Stimulated activated CD4-positive, alpha-beta T cell treated with anti-CD3 and anti-CD28 coated beads, Interleukin-15, amount 100 ng/mL, for 48 hours (primary cell): ENCODE measurements around the gene ANO2.

Experiments used
- DNase-seq, 2 donors: peaks; one replicate each; pipeline ENCODE4 v3.0.0-alpha.2; 2020; ENCODE audit warnings: low read depth in 2 of 2

The ANO2 gene

GRCh38 chr12:5964913-5965900 lies 20.1 kb upstream of the ANO2 start:
- no peak for DNase-seq

DNA sequence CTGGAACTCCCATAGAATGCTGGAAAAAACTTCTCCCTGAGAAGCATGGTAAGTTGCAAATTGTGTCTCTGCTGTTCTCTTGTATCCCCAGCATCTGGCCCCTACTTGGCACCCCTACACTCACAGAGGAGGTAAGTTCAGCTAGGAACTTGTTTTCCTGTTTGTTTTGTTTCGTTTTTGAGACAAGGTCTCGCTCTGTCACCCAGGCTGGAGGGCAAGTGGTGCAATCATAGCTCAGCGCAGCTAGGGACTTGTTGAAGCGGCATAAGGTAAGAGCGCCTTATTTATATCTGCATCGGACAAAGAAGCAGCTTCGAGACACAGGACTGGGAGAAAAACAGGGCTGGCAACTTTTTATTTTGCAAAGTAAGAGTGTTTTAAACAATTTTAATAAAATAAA lies 18.5 kb upstream of the ANO2 start:
- no peak for DNase-seq

GRCh38 chr12:5960783-5961182 lies 15.7 kb upstream of the ANO2 start:
- no peak for DNase-seq

DNA sequence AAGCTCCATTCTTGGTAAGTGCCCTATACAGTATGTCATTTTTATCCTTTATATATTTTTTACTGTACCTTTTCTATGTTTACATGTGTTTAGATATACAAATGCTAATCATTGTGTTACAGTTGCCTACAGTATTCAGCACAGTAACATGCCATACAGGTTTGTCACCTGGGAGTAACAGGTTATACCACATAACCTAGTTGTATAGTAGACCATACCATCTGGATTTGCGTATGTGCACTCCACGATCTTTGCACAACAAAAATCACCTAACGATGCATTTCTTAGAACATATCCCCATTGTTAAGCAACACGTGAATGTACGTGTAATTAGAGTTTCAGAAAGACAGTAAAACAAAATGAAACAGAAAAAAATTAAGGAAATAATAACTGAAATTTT lies 11.9 kb upstream of the ANO2 start:
- DNase-seq: no peak

GRCh38 chr12:5954661-5955060 lies 9.6 kb upstream of the ANO2 start:
- DNase-seq: no peak

DNA sequence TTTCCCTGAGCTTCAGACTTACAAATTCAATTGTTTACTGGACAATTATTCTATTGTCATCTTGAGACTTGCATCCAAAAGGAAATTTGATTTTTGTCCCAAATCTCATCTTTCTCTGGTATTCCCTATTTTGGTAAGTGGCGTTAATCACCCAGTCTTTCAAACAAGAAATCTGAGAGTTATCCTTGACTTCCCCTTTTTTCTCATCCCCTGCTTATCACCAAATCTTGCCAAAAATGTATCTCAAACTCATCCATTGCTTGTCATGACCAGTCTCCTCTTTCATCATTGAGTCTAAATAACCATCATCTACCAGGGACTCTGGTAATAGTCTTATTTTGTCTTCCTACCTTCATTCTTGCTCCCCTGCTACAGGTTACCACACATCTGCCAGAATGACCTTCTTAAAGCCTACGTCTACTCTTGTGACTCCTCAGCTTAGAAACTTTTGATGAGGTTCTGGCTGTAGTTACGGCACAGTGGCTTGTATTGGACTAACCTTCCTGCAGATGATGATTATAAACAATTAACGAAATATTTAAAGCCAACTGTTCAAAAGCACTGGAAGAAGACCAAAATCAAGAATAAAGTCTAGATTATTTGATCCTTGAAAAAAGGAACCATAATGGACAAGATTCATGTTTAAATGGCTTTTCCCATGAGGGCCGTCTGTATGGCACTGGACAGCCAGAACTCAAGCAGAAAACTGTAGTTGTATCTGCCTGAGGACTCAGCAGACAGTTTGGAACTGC lies 9.0 kb upstream of the ANO2 start:
- DNase-seq: no peak

DNA sequence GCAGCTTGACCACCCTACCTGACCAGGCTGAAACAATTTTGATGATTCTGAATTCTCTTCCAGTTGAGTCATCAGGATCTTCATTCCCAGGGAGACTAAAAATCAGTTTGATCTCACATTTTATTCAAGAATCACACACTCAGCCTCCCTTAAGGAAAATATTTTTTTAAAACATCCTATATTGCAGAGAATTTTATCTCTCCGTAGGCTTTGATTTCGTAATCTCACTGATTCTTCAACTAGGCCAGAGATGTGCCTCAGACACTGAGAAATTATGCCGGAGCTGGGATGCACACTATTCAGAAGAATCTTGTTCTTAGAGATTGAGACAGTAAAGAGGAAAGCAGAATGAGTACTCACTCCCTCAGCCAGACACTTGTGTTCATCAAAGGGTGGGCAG lies 7.0 kb upstream of the ANO2 start:
- no peak for DNase-seq

DNA sequence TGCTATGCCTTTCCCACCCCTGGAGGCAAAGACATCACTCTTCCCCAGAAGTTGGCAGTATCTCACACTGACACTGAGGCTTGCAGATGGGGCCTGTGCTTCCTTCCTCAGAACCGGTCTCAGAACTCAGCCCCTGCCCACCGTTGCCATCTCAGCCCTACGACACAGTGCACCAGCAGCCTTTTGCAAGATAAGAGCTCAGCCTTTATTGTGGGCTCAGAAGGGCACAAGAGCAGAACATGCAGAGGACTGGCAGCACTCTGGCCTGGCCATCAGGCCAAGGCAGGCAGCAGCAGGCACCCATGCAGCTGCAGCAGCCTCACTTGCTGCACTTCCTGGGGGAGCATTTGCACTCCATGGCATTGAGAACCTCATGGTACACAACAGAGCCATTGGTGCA lies 3.6 kb upstream of the ANO2 start:
- DNase-seq: no peak

- DNase-seq: no peak
These were observed 1.9 kb upstream of the ANO2 start for GRCh38 chr12:5947006-5947405.

DNA sequence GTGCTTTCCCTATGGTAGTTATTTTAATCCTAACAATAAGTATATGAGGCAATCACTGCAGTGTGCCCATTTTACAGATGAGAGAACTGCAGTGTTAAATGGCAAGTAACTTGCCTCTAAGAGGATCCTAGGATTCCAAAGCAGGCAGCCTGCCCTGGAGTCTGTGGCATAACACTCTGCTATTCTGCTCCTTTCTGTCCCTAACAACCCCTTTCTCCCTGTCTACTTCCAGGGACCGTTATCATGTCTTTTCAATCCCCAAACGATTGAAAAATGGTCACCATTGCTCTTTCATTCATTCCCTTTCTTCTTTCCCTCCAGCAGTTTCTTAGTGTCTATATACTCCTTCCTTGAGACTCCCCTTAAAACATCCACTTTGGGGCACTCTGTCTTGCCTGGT lies 1.3 kb upstream of the ANO2 start:
- DNase-seq: no peak

DNA sequence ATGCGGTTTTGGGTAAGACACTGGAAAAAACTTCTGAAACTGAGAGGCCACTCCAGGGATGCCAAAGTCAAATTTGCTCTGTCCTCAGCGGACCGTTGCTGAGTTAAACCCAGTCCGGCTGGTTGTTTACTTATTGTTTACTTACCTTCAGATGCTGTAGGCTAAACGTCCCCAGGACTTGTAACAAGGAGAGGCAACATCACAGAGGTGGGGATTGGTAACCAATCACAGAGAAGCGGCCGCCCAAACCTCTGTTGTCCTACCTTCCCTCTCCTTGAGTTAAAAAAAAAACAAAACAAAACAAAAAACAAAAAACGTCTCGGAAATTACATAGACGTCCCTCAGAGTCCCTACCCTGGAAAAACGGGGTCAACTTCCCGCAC lies 380 bp downstream of the ANO2 start:
- DNase-seq: no peak

- DNase-seq: no peak
These were observed 1.0 kb downstream of the ANO2 start for GRCh38 chr12:5944053-5944452.

GRCh38 chr12:5941907-5942306 lies 3.2 kb downstream of the ANO2 start:
- DNase-seq: no peak

- DNase-seq: no peak
These were observed 17.1 kb downstream of the ANO2 start for GRCh38 chr12:5927732-5928516.

DNA sequence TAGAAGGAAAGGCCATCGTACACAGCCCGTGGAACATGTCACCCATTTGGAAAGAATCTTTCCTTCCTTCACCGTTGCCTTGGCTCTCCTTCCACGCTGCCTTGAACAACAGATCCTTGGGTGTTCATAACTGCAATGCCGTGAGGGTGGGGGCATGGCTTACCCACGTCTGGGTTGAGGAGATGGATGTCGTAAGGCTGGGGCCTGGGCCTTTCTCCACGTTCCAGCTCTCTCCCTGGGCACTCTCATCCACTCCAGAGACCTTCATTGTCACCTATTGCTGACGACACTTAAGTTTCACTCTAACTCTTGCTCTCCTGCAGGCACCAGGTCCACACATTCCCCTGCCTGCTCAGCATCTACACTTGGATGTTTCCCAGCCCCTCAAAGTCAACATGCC lies 19.4 kb downstream of the ANO2 start:
- DNase-seq: no peak

GRCh38 chr12:5924342-5924741 lies 20.7 kb downstream of the ANO2 start:
- no peak for DNase-seq

DNA sequence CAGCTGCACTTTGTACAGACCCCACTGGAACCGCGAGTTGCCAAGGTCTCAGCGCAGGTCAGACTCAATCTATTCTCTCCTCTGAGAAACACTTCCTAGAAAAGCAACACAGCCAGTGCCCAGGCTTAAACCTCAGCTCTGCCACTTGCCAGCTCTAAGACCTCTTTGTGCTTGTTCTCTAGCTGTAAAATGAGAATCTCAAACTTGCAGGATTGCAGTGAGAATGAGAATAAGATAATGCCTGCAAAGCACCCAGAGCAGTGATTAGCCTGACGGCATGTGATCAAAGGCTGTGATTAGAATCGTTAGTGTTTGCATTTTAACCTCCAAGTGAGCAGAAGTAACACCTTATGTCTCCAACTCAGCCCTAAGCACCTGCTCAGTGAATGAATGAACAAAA lies 21.3 kb downstream of the ANO2 start:
- DNase-seq: no peak

- no peak for DNase-seq
These were observed 21.9 kb downstream of the ANO2 start for GRCh38 chr12:5923043-5923605.

GRCh38 chr12:5921966-5922899 lies 22.8 kb downstream of the ANO2 start:
- no peak for DNase-seq

- no peak for DNase-seq
These were observed 23.8 kb downstream of the ANO2 start for GRCh38 chr12:5921027-5921909.
